ENCODE results near the gene EFNA3. TPM values are rescaled to one million over a fixed set of nuclear protein-coding genes. Genes with fewer than 3 reads are reported as not detected.
A peak's percentile ranks its signal among the peaks of the same experiment; 100 is the strongest.

Gene EFNA3
- total and polyA plus RNA-seq, 2 donors (not counting 1 experiment from before 2014, with no cell fraction given): 0.30 to 0.33 TPM

GRCh38 chr1:155049651-155050559 lies 28.7 kb upstream of the EFNA3 start:
- Histone ChIP-seq H3K36me3 (ENCODE audit: control insufficient read depth, insufficient read depth, low read length) (no peaks in the 10 kb centered on the region), H3K4me2 (ENCODE audit: extremely low read depth, insufficient read depth, low read length) (peak overlapping the region; percentile 44), H3K4me3 (replicated peaks in 1 of 4; ENCODE audit: control extremely low read depth in 1 of 4, insufficient read depth in 1 of 4, low read depth in 3 of 4, low read length in 4 of 4) (peak overlapping the region in 3 of 4 experiments; percentile 41 to 79 (median 46)), H4K20me1 (ENCODE audit: control insufficient read depth, extremely low read depth, insufficient read depth, low read length) (no peaks in the 10 kb centered on the region), H3K9ac (ENCODE audit: insufficient read depth, low read length) (peak overlapping the region; percentile 36), H3K27ac (ENCODE audit: insufficient read depth, low read length) (peak overlapping the region; percentile 6), H3K27me3 (ENCODE audit: control insufficient read depth, insufficient read depth, low read length) (no peaks in the 10 kb centered on the region), H2AFZ (ENCODE audit: low read length) (peak overlapping the region; percentile 92), H3K79me2 (ENCODE audit: control insufficient read depth, insufficient read depth, low read length) (no peaks in the 10 kb centered on the region), H3K9me3 (ENCODE audit: control insufficient read depth, insufficient read depth, low read depth, low read length) (no peaks in the 10 kb centered on the region), H3K4me1 (ENCODE audit: control insufficient read depth, extremely low read depth, insufficient read depth, low read length) (peaks cover 9% of the 10 kb centered on the region)
- TF ChIP-seq EZH2 (IDR thresholded peaks at IDR 0.05; ENCODE audit: low read length, missing control alignments) (no peak), CTCF (conservative IDR thresholded peaks at IDR 0.05 in 1 of 2, IDR thresholded peaks at IDR 0.05 in 1 of 2; ENCODE audit: low read depth in 1 of 2, low read length in 2 of 2) (no peak)
- peak; percentile 37 to 54 for DNase-seq (ENCODE audit: low read depth in 2 of 2)

- H3K4me1 ChIP-seq (ENCODE audit: control insufficient read depth, extremely low read depth, insufficient read depth, low read length): peaks cover 7% of the 10 kb centered on the region
- peak within 1 kb of the TSS; percentile 65 for H3K9ac ChIP-seq (ENCODE audit: insufficient read depth, low read length)
- peak within 1 kb of the TSS; percentile 72 to 79 (median 76) for H3K4me3 ChIP-seq (replicated peaks in 1 of 4; ENCODE audit: control extremely low read depth in 1 of 4, insufficient read depth in 1 of 4, low read depth in 3 of 4, low read length in 4 of 4)
- no peaks in the 10 kb centered on the region for H3K27me3 ChIP-seq (ENCODE audit: control insufficient read depth, insufficient read depth, low read length)
- peak; percentile 56 to 66 for DNase-seq (ENCODE audit: low read depth in 2 of 2)
- H3K27ac ChIP-seq (ENCODE audit: insufficient read depth, low read length): peak within 1 kb of the TSS; percentile 56
- no peaks in the 10 kb centered on the region for H3K36me3 ChIP-seq (ENCODE audit: control insufficient read depth, insufficient read depth, low read length)
- H3K9me3 ChIP-seq (ENCODE audit: control insufficient read depth, insufficient read depth, low read depth, low read length): no peaks in the 10 kb centered on the region
- H2AFZ ChIP-seq (ENCODE audit: low read length): peak within 1 kb of the TSS; percentile 92
- H3K79me2 ChIP-seq (ENCODE audit: control insufficient read depth, insufficient read depth, low read length): no peaks in the 10 kb centered on the region
- no peaks in the 10 kb centered on the region for H4K20me1 ChIP-seq (ENCODE audit: control insufficient read depth, extremely low read depth, insufficient read depth, low read length)
- no peak for TF ChIP-seq EZH2 (IDR thresholded peaks at IDR 0.05; ENCODE audit: low read length, missing control alignments)
- TF ChIP-seq CTCF (conservative IDR thresholded peaks at IDR 0.05 in 1 of 2, IDR thresholded peaks at IDR 0.05 in 1 of 2; ENCODE audit: low read depth in 1 of 2, low read length in 2 of 2): peak; percentile 66 to 82
- peak within 1 kb of the TSS; percentile 93 for H3K4me2 ChIP-seq (ENCODE audit: extremely low read depth, insufficient read depth, low read length)
These were observed 27.9 kb upstream of the EFNA3 start, which contains the start of gene ADAM15 for GRCh38 chr1:155050560-155051341. ADAM15 (plus strand) TSS chr1:155051316; CDS start chr1:155051387, 71 bp downstream.

GRCh38 chr1:155051342-155051776 lies 27.3 kb upstream of the EFNA3 start:
- H3K9me3 ChIP-seq (ENCODE audit: control insufficient read depth, insufficient read depth, low read depth, low read length): no peaks in the 10 kb centered on the region
- no peaks in the 10 kb centered on the region for H3K79me2 ChIP-seq (ENCODE audit: control insufficient read depth, insufficient read depth, low read length)
- no peak for DNase-seq (ENCODE audit: low read depth in 2 of 2)
- peaks cover 7% of the 10 kb centered on the region for H3K4me1 ChIP-seq (ENCODE audit: control insufficient read depth, extremely low read depth, insufficient read depth, low read length)
- H2AFZ ChIP-seq (ENCODE audit: low read length): peak overlapping the region; percentile 61
- peak overlapping the region; percentile 92 for H3K4me2 ChIP-seq (ENCODE audit: extremely low read depth, insufficient read depth, low read length)
- no peak for TF ChIP-seq EZH2 (IDR thresholded peaks at IDR 0.05; ENCODE audit: low read length, missing control alignments)
- TF ChIP-seq CTCF (conservative IDR thresholded peaks at IDR 0.05 in 1 of 2, IDR thresholded peaks at IDR 0.05 in 1 of 2; ENCODE audit: low read depth in 1 of 2, low read length in 2 of 2): no peak
- H3K27me3 ChIP-seq (ENCODE audit: control insufficient read depth, insufficient read depth, low read length): no peaks in the 10 kb centered on the region
- no peaks in the 10 kb centered on the region for H4K20me1 ChIP-seq (ENCODE audit: control insufficient read depth, extremely low read depth, insufficient read depth, low read length)
- peak overlapping the region; percentile 72 to 79 (median 76) for H3K4me3 ChIP-seq (replicated peaks in 1 of 4; ENCODE audit: control extremely low read depth in 1 of 4, insufficient read depth in 1 of 4, low read depth in 3 of 4, low read length in 4 of 4)
- peak overlapping the region; percentile 65 for H3K9ac ChIP-seq (ENCODE audit: insufficient read depth, low read length)
- H3K27ac ChIP-seq (ENCODE audit: insufficient read depth, low read length): peak overlapping the region; percentile 56
- no peaks in the 10 kb centered on the region for H3K36me3 ChIP-seq (ENCODE audit: control insufficient read depth, insufficient read depth, low read length)
